HEK293 (cell line): ENCODE results near the gene PDZRN3.

Source experiments
- CTCF ChIA-PET: fragments of 350-600 bp; formaldehyde crosslinking; extraction: SDS; loops from one replicate; lab custom pipeline; 2021; ENCODE audit warnings: antibody characterized with exemption; lab: Yijun Ruan, JAX
- POLR2A ChIA-PET: fragments of 300-600 bp; formaldehyde crosslinking; extraction: SDS; loops from one replicate; lab custom pipeline; 2020; ENCODE audit warnings: antibody characterized with exemption, inconsistent platforms; lab: Yijun Ruan, JAX
- H3K27ac ChIP-seq: fragments of 200-500 bp; sonication (Bioruptor generic); 2 replicates; pipeline ENCODE4 v1.5.1; 2014; ENCODE audit warnings: low read depth, low read length, control low read depth, inconsistent platforms; ENCODE audit errors: extremely low read depth
- H3K36me3 ChIP-seq, 2 experiments: fragments of 200-500 bp in 1 of 2; sonication (Bioruptor generic) in 1 of 2; 1 replicate in 1 of 2; 2 replicates in 1 of 2; pipeline ENCODE4 v1.5.1; 2014 to 2017; ENCODE audit warnings: inconsistent platforms in 2 of 2, low read length in 2 of 2; ENCODE audit not compliant: control insufficient read depth in 2 of 2, insufficient read depth in 1 of 2
- H3K4me1 ChIP-seq: fragments of 200-500 bp; sonication (Bioruptor generic); 2 replicates; pipeline ENCODE4 v1.5.1; 2014; ENCODE audit warnings: mild to moderate bottlenecking, low read length, inconsistent platforms; ENCODE audit not compliant: control insufficient read depth, insufficient read depth
- H3K4me3 ChIP-seq: 2 replicates; pipeline ENCODE4 v1.5.1; 2011; ENCODE audit warnings: low read depth, mild to moderate bottlenecking, control low read depth, low read length, moderate library complexity
- H3K9me3 ChIP-seq: fragments of 200-500 bp; sonication (Bioruptor generic); 2 replicates; pipeline ENCODE4 v1.5.1; 2014; ENCODE audit warnings: low read depth, low read length, inconsistent platforms; ENCODE audit not compliant: control insufficient read depth, insufficient read depth
- BCL6B ChIP-seq: fragments of 450-650 bp; formaldehyde crosslinking; IDR thresholded peaks from 2 replicates; pipeline ENCODE4 v1.5.1; 2017; ENCODE audit warnings: missing biosample characterization, missing genetic modification characterization
- HOXD13 ChIP-seq: sonication (generic); formaldehyde crosslinking; IDR thresholded peaks from 2 replicates; pipeline ENCODE4 v1.8.0; 2022; ENCODE audit warnings: missing genetic modification reagents, borderline replicate concordance
- KLF17 ChIP-seq: fragments of 450-650 bp; formaldehyde crosslinking; IDR thresholded peaks from 2 replicates; pipeline ENCODE4 v1.5.1; 2016; ENCODE audit warnings: missing biosample characterization, missing genetic modification characterization
- SCRT1 ChIP-seq: fragments of 450-650 bp; formaldehyde crosslinking; IDR thresholded peaks from 2 replicates; pipeline ENCODE4 v1.5.1; 2016; ENCODE audit warnings: missing biosample characterization, missing genetic modification characterization, borderline replicate concordance
- SP7 ChIP-seq: fragments of 450-650 bp; formaldehyde crosslinking; IDR thresholded peaks from 2 replicates; pipeline ENCODE4 v1.5.1; 2016; ENCODE audit warnings: missing biosample characterization, missing genetic modification characterization
- WT1 ChIP-seq: fragments of 450-650 bp; formaldehyde crosslinking; IDR thresholded peaks from 2 replicates; pipeline ENCODE4 v1.5.1; 2016; ENCODE audit warnings: missing biosample characterization, missing genetic modification characterization
- ZBTB20 ChIP-seq: fragments of 450-650 bp; formaldehyde crosslinking; IDR thresholded peaks from 2 replicates; pipeline ENCODE4 v1.5.1; 2016; ENCODE audit warnings: missing biosample characterization, missing genetic modification characterization
- ZNF121 ChIP-seq: fragments of 450-650 bp; formaldehyde crosslinking; IDR thresholded peaks from 2 replicates; pipeline ENCODE4 v1.5.1; 2016; ENCODE audit warnings: missing biosample characterization, missing genetic modification characterization
- ZNF155 ChIP-seq: fragments of 450-650 bp; formaldehyde crosslinking; IDR thresholded peaks from 2 replicates; pipeline ENCODE4 v1.5.1; 2016; ENCODE audit warnings: missing biosample characterization, missing genetic modification characterization
- ZNF174 ChIP-seq: fragments of 450-650 bp; formaldehyde crosslinking; IDR thresholded peaks from 2 replicates; pipeline ENCODE4 v1.5.0; 2017; ENCODE audit warnings: missing biosample characterization, mild to moderate bottlenecking, missing genetic modification characterization
- ZNF19 ChIP-seq: fragments of 450-650 bp; formaldehyde crosslinking; IDR thresholded peaks from 2 replicates; pipeline ENCODE4; 2016; ENCODE audit warnings: missing biosample characterization, missing genetic modification characterization, low read depth
- ZNF23 ChIP-seq: fragments of 450-650 bp; formaldehyde crosslinking; IDR thresholded peaks from 2 replicates; pipeline ENCODE4 v1.5.1; 2016; ENCODE audit warnings: missing biosample characterization, missing genetic modification characterization, borderline replicate concordance
- ZNF26 ChIP-seq: fragments of 450-650 bp; formaldehyde crosslinking; IDR thresholded peaks from 2 replicates; pipeline ENCODE4 v1.5.1; 2016; ENCODE audit warnings: missing biosample characterization, missing genetic modification characterization
- ZNF280D ChIP-seq: fragments of 450-650 bp; formaldehyde crosslinking; IDR thresholded peaks from 2 replicates; pipeline ENCODE4 v1.5.1; 2016; ENCODE audit warnings: missing biosample characterization, missing genetic modification characterization
- ZNF311 ChIP-seq: fragments of 450-650 bp; formaldehyde crosslinking; IDR thresholded peaks from 2 replicates; pipeline ENCODE4 v1.5.1; 2017; ENCODE audit warnings: missing biosample characterization, missing genetic modification characterization, borderline replicate concordance
- ZNF391 ChIP-seq: fragments of 450-650 bp; formaldehyde crosslinking; IDR thresholded peaks from 2 replicates; pipeline ENCODE4 v1.5.1; 2016; ENCODE audit warnings: low read depth, missing biosample characterization, missing genetic modification characterization, borderline replicate concordance
- ZNF514 ChIP-seq: fragments of 450-650 bp; formaldehyde crosslinking; IDR thresholded peaks from 2 replicates; pipeline ENCODE4 v1.5.1; 2016; ENCODE audit warnings: missing biosample characterization, missing genetic modification characterization
- ZNF558 ChIP-seq: fragments of 450-650 bp; formaldehyde crosslinking; IDR thresholded peaks from 2 replicates; pipeline ENCODE4 v1.5.1; 2016; ENCODE audit warnings: missing biosample characterization, missing genetic modification characterization
- ZNF76 ChIP-seq: fragments of 450-650 bp; formaldehyde crosslinking; IDR thresholded peaks from 2 replicates; pipeline ENCODE4; 2016; ENCODE audit warnings: low read depth, missing biosample characterization, missing genetic modification characterization, borderline replicate concordance
- ZNF776 ChIP-seq: fragments of 450-650 bp; formaldehyde crosslinking; IDR thresholded peaks from 2 replicates; pipeline ENCODE4 v1.5.0; 2017; ENCODE audit warnings: missing biosample characterization, missing genetic modification characterization, borderline replicate concordance
- ZSCAN18 ChIP-seq: fragments of 450-650 bp; formaldehyde crosslinking; IDR thresholded peaks from 2 replicates; pipeline ENCODE4 v1.5.1; 2016; ENCODE audit warnings: missing biosample characterization, missing genetic modification characterization
- ZSCAN4 ChIP-seq: fragments of 450-650 bp; formaldehyde crosslinking; IDR thresholded peaks from 2 replicates; pipeline ENCODE4 v1.5.1; 2017; ENCODE audit warnings: missing biosample characterization, missing genetic modification characterization
- TF ChIP-seq, protein P1 (sequence below): fragments of 450-650 bp; formaldehyde crosslinking; IDR thresholded peaks from 2 replicates; pipeline ENCODE4 v1.5.1; 2016; ENCODE audit warnings: missing biosample characterization, missing genetic modification characterization

Gene PDZRN3

DNA sequence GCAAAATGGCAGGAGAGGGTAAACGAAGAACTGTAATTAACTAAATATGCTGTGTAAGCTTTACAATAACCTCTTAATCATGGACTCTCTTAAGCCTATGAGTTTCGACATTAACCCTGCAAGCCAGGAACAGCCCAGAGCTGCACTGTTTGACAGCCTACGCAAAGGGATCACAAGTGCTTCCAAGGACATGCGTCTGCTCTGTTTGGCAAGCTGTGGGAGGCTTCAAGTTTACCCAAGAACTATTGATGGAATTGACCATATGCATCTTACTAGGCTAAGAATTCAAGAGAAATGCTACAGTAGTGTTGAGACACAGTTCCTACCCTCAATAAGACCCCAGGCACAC, 66.0 kb downstream of the PDZRN3 start:
- no peak overlapping the region for H3K4me3 ChIP-seq
- no peak overlapping the region for H3K27ac ChIP-seq
- no peaks in the 10 kb centered on the region for H3K9me3 ChIP-seq
- peaks cover 10% of the 10 kb centered on the region for H3K4me1 ChIP-seq
- H3K36me3 ChIP-seq: no peaks in the 10 kb centered on the region
- CTCF ChIA-PET: interaction anchor here (0.6 kb wide), 1 partner anchor 198 kb away, joined by 3 read pairs; no protein-coding TSS in a partner anchor
- POLR2A ChIA-PET: no interaction called here
- TF ChIP-seq SCRT1: no peak
- TF ChIP-seq ZBTB20 (tag by site-specific recombination): no peak
- no peak for TF ChIP-seq ZNF776
- no peak for TF ChIP-seq ZNF174
- TF ChIP-seq ZNF26 (tag by site-specific recombination): no peak
- TF ChIP-seq WT1 (tag by site-specific recombination): no peak
- TF ChIP-seq KLF17: no peak
- no peak for TF ChIP-seq ZSCAN4 (tag by site-specific recombination)
- TF ChIP-seq ZNF155 (tag by site-specific recombination): no peak
- TF ChIP-seq ZNF76 (tag by site-specific recombination): no peak
- TF ChIP-seq ZNF558 (tag by site-specific recombination): no peak
- TF ChIP-seq ZNF23 (tag by site-specific recombination): no peak
- no peak for TF ChIP-seq ZNF391 (tag by site-specific recombination)
- TF ChIP-seq ZNF121: no peak
- TF ChIP-seq ZNF514 (tag by site-specific recombination): no peak

DNA sequence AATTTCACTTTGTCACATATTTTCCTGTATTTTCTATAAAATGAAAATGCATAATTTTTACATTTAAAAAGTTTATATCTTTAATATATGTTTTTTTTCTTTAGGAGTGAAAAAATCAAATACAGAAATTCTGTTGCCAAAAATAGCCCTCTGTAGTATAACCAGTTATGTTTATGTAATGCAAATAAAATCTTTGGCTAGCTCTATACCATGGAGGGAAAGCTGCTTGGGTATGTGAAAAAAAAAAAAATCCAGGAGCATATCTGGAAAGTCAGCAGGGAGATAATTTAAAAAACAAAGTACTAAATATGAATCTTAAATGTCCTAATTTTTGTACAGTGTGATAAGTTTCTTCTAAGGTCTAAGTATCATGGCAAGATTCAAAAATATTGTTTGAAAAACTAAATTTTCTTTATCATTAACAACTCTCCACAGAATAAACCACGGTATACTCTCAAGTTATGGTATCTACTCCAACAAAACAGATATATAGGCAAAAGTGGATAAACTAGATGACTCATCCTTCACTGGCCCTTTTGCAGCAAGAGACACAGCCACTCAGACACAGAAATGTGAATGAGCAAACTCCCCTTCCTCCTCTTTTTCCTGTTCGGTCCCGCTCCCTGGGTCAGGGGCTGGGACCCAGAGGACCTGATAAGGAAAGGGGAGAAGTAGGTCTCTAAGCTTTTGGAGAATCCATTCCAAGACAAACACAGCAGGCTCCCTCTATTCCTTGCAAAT, 66.6 kb downstream of the PDZRN3 start:
- ChIA-PET POLR2A (no interaction called here), CTCF (interaction anchor here (0.6 kb wide), 1 partner anchor 197 kb away, joined by 3 read pairs; no protein-coding TSS in a partner anchor)
- Histone ChIP-seq H3K27ac (no peak overlapping the region), H3K36me3 (no peaks in the 10 kb centered on the region), H3K4me3 (no peak overlapping the region), H3K9me3 (no peaks in the 10 kb centered on the region), H3K4me1 (peaks cover 10% of the 10 kb centered on the region)
- TF ChIP-seq ZSCAN18 (tag by site-specific recombination) (no peak), SP7 (tag by site-specific recombination) (0 out of 2 replicates have a peak, but pooled peaks have one; percentile 23), HOXD13 (CRISPR knock-in tag) (no peak), ZNF280D (tag by site-specific recombination) (no peak), ZNF311 (tag by site-specific recombination) (no peak), ZNF19 (tag by site-specific recombination) (no peak), BCL6B (no peak)
- TF ChIP-seq, protein P1, sequence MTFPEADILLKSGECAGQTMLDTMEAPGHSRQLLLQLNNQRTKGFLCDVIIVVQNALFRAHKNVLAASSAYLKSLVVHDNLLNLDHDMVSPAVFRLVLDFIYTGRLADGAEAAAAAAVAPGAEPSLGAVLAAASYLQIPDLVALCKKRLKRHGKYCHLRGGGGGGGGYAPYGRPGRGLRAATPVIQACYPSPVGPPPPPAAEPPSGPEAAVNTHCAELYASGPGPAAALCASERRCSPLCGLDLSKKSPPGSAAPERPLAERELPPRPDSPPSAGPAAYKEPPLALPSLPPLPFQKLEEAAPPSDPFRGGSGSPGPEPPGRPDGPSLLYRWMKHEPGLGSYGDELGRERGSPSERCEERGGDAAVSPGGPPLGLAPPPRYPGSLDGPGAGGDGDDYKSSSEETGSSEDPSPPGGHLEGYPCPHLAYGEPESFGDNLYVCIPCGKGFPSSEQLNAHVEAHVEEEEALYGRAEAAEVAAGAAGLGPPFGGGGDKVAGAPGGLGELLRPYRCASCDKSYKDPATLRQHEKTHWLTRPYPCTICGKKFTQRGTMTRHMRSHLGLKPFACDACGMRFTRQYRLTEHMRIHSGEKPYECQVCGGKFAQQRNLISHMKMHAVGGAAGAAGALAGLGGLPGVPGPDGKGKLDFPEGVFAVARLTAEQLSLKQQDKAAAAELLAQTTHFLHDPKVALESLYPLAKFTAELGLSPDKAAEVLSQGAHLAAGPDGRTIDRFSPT (tag by site-specific recombination): no peak
